ENCODE results near the gene CCDC134. TPM values are rescaled to one million over a fixed set of nuclear protein-coding genes. Genes with fewer than 3 reads are reported as not detected.

The CCDC134 gene
- total RNA-seq, 1 donor from 2014 or later: 24.2 TPM

DNA sequence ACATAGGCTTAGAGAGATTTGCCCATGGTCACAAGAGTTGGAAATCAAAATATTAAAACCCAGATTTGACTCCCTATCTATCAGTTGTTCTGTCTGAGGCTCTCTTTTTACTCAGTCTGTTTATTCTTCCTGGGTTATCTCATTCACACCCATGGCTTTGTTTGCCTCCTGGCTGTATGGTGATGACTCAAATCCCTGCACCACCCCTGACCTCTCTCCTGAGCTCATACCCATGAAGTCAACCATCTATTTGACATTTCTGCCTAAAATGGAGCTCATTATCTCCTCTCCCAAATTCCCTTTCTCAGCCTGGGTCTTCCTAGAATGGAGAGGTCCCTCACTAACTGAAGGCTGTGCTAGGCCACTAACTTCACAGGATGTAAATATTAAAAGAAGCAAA is 27.8 kb upstream of the CCDC134 start:
- DNase-seq (ENCODE audit: low spot score, unreplicated experiment): no peak
- Mint-ChIP-seq H3K4me3 (ENCODE audit: low read depth) (no peak overlapping the region), H3K36me3 (ENCODE audit: insufficient read depth) (no peaks in the 10 kb centered on the region), H3K27me3 (no peaks in the 10 kb centered on the region), H3K4me1 (ENCODE audit: low read depth) (peaks cover 8% of the 10 kb centered on the region), H3K9me3 (ENCODE audit: low read depth) (peaks cover 5% of the 10 kb centered on the region), H3K27ac (peak overlapping the region; percentile 23)
- TF ChIP-seq, protein P1, sequence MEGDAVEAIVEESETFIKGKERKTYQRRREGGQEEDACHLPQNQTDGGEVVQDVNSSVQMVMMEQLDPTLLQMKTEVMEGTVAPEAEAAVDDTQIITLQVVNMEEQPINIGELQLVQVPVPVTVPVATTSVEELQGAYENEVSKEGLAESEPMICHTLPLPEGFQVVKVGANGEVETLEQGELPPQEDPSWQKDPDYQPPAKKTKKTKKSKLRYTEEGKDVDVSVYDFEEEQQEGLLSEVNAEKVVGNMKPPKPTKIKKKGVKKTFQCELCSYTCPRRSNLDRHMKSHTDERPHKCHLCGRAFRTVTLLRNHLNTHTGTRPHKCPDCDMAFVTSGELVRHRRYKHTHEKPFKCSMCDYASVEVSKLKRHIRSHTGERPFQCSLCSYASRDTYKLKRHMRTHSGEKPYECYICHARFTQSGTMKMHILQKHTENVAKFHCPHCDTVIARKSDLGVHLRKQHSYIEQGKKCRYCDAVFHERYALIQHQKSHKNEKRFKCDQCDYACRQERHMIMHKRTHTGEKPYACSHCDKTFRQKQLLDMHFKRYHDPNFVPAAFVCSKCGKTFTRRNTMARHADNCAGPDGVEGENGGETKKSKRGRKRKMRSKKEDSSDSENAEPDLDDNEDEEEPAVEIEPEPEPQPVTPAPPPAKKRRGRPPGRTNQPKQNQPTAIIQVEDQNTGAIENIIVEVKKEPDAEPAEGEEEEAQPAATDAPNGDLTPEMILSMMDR (IDR thresholded peaks at IDR 0.05; ENCODE audit: unreplicated experiment): no peak

DNA sequence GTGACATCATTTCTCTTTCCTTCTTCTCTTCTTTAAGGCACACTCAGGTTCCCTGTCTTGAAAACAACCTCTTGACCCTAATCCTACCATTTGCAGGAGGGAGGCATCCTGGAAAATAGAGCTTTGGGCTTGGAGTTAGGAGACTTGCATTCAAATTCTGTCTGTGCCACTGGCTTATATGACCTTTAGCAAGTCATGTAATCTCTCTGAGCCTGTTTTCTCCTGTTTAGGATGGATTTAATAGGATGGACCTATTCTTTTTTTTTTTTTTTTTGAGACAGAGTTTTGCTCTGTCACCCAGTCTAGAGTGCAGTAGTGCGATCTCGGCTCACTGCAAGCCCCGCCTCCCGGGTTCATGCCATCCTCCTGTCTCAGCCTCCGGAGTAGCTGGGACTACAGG is 25.1 kb upstream of the CCDC134 start:
- Mint-ChIP-seq H3K36me3 (ENCODE audit: insufficient read depth) (no peaks in the 10 kb centered on the region), H3K27me3 (peaks cover 4% of the 10 kb centered on the region), H3K4me1 (ENCODE audit: low read depth) (peaks cover 8% of the 10 kb centered on the region), H3K4me3 (ENCODE audit: low read depth) (no peak overlapping the region), H3K27ac (no peak overlapping the region), H3K9me3 (ENCODE audit: low read depth) (peaks cover 5% of the 10 kb centered on the region)
- DNase-seq (ENCODE audit: low spot score, unreplicated experiment): no peak
- TF ChIP-seq, protein P1 (IDR thresholded peaks at IDR 0.05; ENCODE audit: unreplicated experiment): no peak

DNA sequence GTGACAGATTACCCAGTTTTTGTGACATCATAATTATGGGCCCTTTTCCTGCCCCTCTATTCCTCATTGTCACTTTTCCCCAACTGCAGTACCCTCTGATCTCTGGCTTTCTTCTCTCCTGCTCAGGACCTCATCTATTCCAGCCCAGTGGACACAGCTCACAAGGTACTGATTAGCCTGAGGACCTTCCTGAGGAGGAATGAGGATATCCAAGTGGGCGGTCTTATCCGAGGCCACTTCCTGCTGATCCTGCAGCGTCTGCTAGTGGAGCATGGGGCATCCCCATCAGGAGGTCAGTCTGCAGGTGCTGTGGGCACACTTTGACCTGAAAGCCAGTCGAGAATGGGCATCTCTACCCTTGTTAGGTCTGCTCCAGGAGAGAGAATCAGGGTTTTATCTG is 24.5 kb upstream of the CCDC134 start:
- DNase-seq (ENCODE audit: low spot score, unreplicated experiment): no peak
- Mint-ChIP-seq H3K4me1 (ENCODE audit: low read depth) (peaks cover 8% of the 10 kb centered on the region), H3K27ac (no peak overlapping the region), H3K4me3 (ENCODE audit: low read depth) (no peak overlapping the region), H3K36me3 (ENCODE audit: insufficient read depth) (no peaks in the 10 kb centered on the region), H3K9me3 (ENCODE audit: low read depth) (peaks cover 5% of the 10 kb centered on the region), H3K27me3 (peaks cover 9% of the 10 kb centered on the region)
- TF ChIP-seq, protein P1 (IDR thresholded peaks at IDR 0.05; ENCODE audit: unreplicated experiment): no peak

DNA sequence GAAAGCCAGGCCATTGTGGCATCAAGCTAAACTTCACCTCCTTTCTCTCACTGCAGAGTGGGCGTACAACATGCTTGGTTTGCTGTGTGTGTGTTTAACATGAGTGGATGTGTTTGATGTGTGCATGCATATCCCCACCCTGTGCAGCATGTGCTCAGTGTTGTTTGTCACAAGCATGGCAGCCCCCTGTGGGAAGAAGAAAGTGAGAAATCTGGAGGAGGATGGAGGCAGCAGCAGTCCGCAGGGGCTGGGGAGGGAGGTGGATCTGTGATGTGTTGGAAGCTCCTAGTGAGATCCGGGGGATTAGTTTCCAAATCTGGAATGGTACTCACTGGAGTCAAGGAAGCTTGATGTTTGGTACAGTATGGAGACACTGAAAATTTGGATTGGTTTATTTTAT is 24.1 kb upstream of the CCDC134 start:
- Mint-ChIP-seq H3K36me3 (ENCODE audit: insufficient read depth) (no peaks in the 10 kb centered on the region), H3K9me3 (ENCODE audit: low read depth) (peaks cover 5% of the 10 kb centered on the region), H3K27ac (no peak overlapping the region), H3K4me1 (ENCODE audit: low read depth) (peaks cover 8% of the 10 kb centered on the region), H3K4me3 (ENCODE audit: low read depth) (no peak overlapping the region), H3K27me3 (peaks cover 11% of the 10 kb centered on the region)
- TF ChIP-seq, protein P1 (IDR thresholded peaks at IDR 0.05; ENCODE audit: unreplicated experiment): no peak
- no peak for DNase-seq (ENCODE audit: low spot score, unreplicated experiment)

DNA sequence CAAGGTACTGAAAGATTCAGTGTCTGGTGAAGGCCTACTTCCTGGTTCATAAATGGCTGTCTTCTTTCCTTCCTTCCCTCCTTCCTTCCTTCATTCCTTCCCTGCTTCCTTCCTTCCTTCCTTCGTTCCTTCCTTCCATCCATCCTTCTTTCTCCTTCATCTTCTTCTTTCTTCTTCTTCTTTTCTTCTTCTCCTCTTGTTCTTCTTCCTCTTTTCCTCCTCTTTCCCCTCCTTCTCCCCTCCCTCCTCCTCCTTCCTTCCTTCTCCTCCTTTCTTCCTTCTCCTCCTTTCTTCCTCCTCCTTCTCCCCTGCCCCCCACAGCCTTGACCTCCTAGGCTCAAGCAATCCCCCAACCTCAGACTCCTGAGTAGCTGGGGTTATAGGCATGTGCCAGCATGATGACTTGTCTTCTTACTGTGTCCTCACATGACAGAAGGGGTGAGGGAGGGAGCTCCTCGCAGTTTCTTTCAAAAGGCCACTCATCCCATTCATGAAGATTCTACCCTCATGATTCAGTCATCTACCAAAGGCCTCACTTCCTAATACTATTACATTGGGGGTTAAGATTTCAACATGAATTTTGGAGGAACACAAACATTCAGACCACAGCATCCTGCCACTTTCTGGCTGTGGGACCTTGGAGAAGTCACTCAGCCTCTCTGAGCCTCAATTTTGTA is 22.6 kb upstream of the CCDC134 start:
- Mint-ChIP-seq H3K4me3 (ENCODE audit: low read depth) (no peak overlapping the region), H3K36me3 (ENCODE audit: insufficient read depth) (no peaks in the 10 kb centered on the region), H3K4me1 (ENCODE audit: low read depth) (peaks cover 4% of the 10 kb centered on the region), H3K27ac (no peak overlapping the region), H3K9me3 (ENCODE audit: low read depth) (peaks cover 3% of the 10 kb centered on the region), H3K27me3 (peaks cover 20% of the 10 kb centered on the region)
- TF ChIP-seq, protein P1 (IDR thresholded peaks at IDR 0.05; ENCODE audit: unreplicated experiment): no peak
- no peak for DNase-seq (ENCODE audit: low spot score, unreplicated experiment)
